ENCODE results near the gene DEDD2.

DNA sequence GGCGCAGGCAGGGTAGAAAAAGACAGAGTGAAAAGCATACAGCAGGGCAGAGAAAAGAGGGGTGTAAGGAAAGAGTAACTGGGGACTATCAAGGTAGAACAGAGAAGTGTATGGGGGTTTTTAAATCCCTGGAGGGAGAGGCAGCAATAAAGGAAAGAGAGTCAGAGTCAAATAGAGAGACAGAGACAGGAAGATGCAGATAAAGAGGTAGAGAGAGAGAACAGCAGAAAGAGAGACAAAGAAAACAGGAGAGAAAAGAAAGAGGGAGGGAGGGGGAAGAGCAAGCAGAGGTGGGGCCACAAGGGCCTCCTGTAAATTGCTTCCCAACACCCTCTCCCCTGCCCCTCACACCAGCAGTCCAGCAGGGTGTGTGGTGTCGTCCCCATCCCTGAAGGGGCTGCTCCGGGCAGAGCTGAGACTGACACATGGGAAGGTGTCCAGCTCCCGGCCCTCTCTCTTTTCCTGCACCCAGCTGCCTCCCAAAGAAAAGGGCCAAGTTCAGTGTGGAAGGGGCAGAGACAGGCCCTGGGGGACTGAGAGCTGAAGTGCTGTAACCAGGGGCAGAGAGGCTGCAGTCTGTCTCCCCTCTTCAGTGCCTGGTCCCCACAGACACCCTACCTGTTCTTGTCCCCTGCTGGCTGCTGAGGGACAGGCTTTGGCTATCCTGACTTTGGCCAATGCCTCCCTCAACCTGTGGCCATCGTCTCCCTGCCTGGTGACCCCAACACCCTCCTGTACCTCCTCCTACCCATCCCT lies 67.9 kb downstream of the DEDD2 start:
- TF ChIP-seq MXI1 (conservative IDR thresholded peaks at IDR 0.05; ENCODE audit: poor library complexity, severe bottlenecking) (no peak), TAF1 (IDR thresholded peaks at IDR 0.05; ENCODE audit: low read depth) (no peak)
- TF ChIP-seq, protein P1, sequence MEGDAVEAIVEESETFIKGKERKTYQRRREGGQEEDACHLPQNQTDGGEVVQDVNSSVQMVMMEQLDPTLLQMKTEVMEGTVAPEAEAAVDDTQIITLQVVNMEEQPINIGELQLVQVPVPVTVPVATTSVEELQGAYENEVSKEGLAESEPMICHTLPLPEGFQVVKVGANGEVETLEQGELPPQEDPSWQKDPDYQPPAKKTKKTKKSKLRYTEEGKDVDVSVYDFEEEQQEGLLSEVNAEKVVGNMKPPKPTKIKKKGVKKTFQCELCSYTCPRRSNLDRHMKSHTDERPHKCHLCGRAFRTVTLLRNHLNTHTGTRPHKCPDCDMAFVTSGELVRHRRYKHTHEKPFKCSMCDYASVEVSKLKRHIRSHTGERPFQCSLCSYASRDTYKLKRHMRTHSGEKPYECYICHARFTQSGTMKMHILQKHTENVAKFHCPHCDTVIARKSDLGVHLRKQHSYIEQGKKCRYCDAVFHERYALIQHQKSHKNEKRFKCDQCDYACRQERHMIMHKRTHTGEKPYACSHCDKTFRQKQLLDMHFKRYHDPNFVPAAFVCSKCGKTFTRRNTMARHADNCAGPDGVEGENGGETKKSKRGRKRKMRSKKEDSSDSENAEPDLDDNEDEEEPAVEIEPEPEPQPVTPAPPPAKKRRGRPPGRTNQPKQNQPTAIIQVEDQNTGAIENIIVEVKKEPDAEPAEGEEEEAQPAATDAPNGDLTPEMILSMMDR (IDR thresholded peaks at IDR 0.05; ENCODE audit: poor library complexity, severe bottlenecking) = no peak
